HG02610 (cell line): Measurements from ENCODE around the gene SECISBP2L.
"Not testable (repeated sequence)": the region's sequence is repeated elsewhere in the genome, so short reads cannot be mapped to it uniquely, and the experiment has no call there.

Experiments
- ATAC-seq: cut with Tn5 transposase; IDR thresholded peaks from one replicate; pipeline ENCODE4 v1.9.1; 2021; ENCODE audit warnings: mild to moderate bottlenecking, moderate library complexity; ENCODE audit not compliant: unreplicated experiment

Gene SECISBP2L, protein sequence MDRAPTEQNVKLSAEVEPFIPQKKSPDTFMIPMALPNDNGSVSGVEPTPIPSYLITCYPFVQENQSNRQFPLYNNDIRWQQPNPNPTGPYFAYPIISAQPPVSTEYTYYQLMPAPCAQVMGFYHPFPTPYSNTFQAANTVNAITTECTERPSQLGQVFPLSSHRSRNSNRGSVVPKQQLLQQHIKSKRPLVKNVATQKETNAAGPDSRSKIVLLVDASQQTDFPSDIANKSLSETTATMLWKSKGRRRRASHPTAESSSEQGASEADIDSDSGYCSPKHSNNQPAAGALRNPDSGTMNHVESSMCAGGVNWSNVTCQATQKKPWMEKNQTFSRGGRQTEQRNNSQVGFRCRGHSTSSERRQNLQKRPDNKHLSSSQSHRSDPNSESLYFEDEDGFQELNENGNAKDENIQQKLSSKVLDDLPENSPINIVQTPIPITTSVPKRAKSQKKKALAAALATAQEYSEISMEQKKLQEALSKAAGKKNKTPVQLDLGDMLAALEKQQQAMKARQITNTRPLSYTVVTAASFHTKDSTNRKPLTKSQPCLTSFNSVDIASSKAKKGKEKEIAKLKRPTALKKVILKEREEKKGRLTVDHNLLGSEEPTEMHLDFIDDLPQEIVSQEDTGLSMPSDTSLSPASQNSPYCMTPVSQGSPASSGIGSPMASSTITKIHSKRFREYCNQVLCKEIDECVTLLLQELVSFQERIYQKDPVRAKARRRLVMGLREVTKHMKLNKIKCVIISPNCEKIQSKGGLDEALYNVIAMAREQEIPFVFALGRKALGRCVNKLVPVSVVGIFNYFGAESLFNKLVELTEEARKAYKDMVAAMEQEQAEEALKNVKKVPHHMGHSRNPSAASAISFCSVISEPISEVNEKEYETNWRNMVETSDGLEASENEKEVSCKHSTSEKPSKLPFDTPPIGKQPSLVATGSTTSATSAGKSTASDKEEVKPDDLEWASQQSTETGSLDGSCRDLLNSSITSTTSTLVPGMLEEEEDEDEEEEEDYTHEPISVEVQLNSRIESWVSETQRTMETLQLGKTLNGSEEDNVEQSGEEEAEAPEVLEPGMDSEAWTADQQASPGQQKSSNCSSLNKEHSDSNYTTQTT

DNA sequence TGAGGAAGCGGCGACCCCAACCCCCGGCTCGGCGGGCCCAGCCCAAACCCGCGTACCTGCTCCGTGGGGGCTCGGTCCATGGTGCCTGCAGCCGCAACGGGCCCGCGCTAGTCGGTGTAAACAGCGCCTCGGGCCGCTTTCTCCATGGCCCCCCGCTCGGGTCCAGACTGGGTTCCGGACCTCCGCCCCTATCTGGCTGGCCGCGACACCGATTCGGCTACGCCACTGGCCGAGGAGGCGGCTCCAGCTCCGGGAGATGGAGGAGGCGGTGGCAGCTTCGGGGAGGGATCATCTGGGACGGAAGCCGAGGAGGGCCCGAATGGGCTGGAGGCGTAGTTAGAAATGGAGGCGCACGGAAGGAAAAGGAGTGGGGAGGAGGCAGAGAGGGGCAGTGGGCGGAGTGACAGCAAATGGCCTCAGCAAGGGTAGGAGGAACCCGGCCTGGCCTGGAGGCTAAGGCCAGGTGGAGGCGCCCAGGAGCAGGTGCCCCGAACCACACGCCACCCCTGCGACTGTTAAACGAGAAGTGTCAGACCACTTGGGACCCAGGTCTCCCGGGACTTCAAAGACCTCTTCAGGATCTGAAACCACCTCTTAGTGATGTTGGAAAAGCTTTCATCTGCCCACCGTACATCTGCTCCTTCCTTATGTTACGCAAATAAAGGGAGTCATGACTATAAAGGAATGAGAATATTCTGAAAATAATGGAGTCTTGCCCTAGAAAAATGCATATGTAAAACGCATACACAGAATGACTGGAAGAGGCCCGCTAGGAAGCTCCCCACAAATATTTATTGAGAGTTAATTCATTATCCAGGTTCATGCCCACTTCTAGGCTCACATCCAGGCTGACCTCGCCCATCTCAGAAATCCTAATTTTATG lies at the start of gene SECISBP2L:
Gene SECISBP2L (minus strand): TSS at position 227 of the 883 bp plus-strand sequence. CDS start 147 bp downstream, at position 80.
- ATAC-seq = peak; percentile 93

DNA sequence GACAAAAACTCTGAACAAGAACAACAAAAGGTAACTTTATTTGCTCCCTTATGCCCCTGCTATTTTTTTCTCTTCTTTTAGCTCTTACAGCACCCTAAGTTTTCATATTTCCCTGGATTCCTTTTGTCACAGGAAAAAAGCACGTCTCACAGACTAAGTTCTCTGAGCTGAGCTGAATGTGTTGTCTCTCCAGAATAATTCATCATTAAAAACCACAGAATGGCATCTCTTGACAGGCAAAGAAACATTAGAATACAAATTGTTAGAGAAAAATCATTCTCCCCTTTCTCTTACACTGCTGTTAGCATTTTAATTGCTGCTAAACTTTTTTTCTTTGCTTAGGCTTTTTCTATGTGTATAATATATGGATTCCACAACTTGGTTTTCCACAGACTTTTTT lies 48.7 kb upstream of the SECISBP2L start:
- no peak for ATAC-seq

DNA sequence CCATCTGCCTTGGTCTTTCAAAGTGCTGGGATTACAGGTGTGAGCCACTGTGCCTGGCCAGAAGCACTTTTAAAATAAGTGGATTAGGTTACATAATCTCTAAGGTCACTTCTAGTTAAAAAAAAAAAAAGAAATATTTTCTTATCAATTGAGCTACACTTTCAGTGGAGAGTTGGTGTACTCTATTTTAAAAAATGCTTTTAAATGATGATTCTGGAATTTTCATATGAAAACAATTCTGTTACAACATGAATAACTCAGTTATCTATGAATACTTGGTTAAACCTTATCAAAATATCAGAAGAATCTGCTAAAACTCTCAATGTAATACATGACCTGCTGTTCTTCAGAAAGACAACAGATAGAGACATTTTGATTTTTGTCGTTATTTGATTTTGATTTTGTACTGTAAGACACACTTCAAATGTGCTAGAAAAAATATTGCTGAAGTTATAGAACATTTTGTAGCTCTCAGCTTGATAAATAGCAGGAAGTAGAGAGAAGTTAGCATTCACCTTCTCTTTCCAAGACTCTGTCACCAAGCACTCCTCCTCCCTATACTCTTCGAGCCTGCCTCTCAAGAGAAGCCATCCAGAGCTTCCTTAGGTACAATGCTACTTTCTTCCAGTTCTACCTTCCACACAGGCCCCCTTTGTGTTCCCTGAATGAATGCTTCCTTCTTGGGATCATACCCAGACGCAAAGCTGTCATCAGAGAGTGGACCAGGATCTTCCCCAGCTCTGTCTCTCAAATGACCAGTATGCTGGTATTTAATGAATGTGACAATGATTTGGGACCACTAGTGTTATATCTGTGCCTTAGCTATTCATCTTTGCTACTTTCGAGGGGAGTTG lies 47.2 kb upstream of the SECISBP2L start:
- no peak for ATAC-seq

DNA sequence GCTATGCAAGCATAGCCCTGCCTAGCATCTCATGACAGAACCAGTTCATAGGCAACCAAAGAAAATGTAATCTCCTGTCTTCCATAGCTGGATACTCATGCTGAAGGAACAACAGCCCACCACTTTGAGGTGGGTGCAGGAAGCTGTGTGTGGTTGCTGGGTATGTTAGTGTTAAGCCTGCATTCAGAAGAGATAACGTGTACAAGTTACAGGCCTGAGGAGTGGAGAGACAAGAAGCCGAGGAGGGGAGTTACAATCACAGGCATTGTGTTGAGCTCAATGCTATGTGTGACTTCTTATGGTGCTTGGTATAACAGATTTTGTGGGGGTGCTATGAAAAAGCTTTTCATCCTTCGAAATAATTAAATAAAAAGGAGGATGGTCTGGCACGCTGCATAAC lies 42.8 kb upstream of the SECISBP2L start:
- ATAC-seq = no peak

DNA sequence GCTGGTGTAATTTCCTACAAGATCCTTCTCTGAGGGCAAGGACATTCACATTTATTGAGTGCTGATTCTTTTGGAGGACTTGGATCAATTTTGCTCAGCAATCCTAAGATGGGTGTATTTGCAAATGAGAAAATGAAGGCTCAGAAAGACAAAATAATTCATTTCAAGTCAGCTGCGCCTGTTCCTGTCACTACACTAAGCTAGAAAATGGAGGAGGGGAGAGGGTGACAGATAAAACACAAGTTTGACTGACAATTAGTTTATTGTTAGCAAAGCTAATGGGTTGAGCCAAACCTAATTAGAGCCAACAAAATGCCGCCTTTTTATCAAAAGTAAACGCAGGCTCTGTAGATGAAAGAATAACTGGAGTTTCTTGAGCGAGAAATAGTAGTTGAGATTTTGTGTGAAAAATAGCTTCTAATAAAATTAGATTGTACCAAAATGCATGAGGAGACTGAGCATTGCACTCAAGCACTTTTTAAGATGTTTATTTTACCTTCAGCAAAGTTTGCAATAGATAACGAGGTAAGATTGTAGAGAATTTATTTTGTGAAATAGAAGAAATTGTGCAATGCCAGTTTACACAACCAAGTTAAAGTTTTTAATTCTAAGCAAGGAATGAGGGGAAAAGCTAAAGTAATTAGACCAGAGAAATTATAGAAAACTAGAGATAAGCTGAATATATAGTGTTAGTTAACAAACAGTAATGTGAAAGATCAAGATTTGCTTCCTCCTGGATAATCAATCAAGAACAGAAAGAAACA lies 39.6 kb upstream of the SECISBP2L start:
- ATAC-seq = no peak

DNA sequence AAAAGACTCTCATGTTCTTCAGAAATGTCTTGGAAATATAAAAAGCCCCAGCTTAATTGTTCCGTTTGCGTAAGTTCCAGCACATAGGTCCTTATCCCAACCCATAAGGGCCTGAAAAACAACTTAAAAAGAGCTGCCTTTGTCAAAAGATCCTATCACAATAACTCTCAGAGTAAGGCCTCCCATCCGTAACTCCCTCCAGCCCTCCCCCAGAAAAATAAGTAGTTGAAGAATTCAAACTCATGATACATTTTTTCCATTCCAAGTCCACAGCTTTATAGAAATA lies 38.0 kb upstream of the SECISBP2L start:
- no peak for ATAC-seq

DNA sequence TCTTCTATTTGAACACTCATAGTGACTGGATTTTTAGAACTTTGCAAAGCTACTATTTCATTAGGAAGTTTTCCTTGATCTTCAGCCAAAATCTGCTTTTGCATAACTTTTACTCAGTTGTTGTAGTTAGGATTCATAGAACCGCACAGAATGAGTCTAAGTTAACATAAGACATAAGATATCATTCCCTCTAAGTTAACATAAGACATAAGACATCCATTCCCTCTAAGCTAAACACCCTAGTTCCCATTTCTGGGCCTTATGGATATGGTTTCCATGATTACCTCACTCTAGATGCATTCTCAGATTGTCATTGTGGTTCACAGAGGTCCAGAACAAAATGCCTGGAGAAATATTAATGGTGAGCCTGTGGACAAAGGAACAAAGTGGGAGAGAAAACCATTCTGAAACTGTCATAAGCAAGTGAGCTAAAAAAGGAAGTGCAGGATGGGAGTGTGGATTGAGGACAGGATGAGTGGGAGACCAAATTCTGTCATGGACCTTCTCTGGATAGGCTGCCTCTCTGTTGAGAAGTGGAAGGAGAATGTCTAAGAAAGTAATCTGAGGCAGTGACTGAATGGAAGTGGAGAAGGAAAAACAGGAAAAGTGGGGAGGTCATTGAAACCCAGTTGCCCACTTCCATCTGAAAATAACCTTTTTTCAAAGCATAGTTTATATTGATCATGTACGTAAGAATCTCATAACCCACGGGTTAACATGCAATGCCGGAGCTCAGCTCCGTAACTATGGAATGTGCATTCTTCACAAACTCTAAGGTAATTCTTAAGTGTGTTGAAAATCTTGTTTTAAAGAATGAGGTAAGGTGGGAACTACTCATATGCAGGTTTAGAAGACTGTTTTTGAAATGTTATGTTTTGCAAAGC lies 37.4 kb upstream of the SECISBP2L start:
- no peak for ATAC-seq

DNA sequence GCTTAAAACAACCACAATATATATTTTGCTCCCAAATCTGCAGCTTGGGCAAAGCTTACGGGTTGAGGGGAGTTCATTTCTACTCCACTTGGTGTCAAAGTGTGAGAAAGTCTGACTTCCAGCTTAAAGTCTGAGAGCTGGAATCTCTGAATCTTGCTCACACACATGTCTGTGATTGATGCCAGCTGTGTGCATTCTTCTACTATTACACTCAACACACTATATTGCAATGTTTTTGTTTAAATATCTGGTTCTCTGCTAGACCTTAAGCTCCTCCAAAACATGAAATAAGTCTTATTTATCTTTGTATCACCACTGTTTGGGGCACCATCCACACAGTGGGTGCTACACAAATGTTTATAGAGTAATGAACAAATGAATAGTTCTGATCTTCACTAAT lies 36.7 kb upstream of the SECISBP2L start:
- no peak for ATAC-seq

DNA sequence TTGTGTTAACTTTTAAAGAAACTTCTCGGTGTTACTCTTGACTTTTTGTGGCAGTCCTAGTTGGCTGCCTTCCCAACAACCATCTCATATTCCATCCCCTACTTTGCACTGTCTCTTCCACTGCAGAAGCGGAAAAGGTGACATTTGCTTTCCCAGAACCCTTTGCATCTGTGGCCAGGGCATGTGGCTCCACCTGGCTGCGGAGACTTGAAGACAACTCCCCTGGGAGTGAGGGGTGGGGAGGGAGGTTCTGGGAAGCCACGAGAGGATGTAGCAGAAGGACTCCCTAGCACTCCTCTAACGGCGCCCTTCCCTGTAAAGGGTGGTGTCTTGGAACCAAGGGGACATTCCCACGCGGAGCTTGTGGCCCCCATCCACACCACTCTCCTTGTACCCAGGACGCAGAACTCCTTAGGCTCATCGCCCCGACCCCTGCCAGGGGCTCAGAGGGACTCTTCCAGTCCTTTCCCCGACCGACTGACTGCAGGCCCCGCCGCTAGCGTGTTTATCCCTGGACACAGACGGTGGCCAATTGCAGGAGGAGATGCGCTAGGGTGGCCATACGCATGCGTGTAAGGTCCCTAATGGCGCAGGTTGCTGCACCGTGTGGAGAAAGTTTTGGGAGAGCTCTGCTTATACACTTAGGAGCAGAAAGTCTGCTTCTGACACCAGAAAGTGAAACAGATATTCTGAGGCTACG lies 33.2 kb upstream of the SECISBP2L start:
- ATAC-seq = no peak

DNA sequence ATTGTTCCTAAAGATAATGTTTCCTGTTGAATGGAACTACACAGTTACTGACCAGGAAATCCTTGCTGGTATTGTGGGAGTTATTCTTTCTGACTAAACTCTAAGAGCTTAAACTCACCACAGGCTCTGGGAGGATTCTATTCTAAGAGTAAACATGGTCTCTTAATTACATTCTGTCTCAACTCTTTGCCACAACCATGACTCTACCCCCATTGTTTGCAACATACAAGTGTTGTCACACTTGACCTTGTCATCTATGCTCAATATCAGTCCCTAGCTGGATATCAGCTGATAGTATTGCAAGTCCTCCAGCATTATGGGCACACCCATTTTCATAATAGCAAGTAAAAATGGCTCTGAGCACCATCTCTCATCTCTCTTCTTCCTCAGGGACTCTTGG lies 29.6 kb upstream of the SECISBP2L start:
- no peak for ATAC-seq

DNA sequence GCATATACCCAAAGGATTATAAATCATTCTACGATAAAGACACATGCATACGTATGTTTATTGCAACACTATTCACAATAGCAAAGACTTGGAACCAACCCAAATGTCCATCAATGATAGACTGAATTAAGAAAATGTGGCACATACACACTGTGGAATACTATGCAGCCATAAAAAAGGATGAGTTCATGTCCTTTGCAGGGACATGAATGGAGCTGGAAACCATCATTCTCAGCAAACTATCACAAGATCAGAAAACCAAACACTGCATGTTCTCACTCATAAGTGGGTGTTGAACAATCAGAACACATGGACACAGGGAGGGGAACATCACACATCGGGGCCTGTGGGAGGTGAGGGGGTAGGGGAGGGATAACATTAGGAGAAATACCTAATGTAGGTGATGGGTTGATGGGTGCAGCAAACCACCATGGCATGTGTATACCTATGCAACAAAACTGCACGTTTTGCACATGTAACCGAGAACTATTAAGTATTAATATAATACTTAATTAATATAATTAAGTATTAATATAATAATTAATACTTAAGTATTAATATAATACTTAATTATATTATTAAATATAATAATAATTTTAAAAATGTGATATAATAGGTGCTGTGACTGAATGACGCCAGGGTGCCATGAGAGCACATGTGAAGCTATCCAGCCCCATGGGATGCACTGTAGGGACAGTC lies 28.5 kb upstream of the SECISBP2L start:
- not testable (repeated sequence) for ATAC-seq

DNA sequence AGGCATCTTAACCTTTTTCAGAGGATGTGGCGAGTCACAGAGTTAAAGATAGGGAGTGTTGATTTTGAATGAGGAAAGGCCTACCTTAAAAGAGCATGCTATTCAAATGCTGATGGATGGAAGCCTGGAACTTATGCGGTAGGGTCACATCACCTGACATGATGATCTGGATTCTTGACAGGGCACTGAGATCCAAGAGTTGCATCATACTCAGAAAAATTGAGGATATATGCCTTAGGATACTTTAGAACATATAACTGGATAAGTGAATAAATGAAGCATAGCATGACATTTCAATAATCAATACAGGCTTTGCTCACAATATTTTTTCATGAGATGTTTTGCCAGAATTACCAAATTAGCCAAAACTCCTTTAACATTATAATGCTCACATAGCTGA lies 20.1 kb upstream of the SECISBP2L start:
- ATAC-seq = no peak

DNA sequence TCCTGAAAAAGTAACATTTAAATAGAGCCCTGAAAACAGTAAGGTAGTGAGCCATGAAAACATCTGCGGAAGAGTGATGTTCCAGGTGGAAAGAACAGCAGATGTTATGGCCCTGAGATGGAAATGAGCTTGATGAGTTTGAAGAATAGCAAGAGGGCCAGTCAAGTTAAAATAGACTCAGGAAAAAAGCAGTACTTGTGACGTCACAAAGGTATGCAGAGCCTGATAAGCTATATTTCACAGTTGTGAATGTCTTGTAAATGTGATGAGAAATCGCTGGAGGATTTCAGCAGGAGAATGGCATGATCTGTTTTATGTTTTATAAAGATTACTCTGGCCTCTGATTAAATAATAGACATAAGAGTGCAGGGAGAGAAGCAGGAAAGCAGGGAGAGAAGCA lies 18.6 kb upstream of the SECISBP2L start:
- no peak for ATAC-seq

DNA sequence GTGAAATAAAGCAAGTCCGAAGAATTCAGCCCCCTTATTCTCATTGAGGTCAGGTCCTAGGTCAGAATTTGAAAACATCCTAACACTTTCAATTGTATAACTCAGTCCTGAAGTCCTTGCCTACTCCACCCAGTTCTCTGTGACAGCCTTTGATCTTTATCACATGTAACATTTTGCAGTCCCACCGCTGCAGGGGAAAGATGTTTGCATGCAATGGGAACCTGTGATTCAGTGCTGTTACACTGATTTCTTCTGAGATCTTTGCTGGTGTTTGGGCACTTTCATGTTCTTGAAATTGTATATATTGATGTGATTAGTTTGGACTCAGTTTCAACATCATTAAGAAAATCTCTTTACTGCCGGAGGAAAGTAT lies 18.0 kb upstream of the SECISBP2L start:
- no peak for ATAC-seq

DNA sequence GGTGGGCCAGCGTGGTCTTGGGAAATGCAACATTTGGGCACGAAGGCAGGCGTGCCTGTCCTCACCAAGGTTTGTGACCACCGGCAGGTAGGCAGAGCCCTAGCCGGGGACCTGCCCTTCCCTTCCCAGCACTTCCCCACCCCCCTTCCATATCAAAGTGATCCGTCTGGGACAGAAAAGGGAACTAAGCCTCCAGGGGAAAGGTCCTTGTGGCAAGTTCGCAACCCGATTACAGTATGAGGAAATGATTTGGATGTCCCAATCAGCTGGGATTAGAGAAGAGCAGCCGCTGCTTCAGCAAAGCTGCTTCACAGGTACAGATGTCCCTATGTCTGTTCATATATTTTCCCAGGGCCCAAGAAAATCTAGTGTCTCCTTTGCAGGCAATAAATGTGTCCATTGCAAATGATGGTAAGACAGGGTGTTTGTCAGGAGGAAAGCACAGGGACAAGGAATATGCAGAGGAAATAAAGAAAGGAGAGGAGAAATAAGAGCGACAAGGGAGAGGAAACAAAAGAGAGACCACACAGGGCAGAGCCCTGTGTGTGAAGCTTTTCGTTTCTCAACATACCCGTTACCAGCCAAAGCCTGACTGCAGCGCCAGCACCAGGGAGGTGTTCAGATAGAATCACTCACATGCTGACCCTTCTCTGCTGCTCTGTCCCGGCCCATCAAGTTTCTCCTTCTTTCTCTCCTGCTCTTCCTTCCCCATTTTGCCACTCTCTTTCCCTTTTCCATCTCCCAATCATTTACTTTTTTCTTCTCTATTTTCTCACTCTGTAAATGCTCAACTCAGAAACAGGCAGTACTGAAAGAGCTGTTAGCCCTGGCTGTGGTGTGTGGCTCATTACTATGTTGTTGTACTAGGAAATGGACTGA lies 17.4 kb upstream of the SECISBP2L start:
- ATAC-seq = no peak

DNA sequence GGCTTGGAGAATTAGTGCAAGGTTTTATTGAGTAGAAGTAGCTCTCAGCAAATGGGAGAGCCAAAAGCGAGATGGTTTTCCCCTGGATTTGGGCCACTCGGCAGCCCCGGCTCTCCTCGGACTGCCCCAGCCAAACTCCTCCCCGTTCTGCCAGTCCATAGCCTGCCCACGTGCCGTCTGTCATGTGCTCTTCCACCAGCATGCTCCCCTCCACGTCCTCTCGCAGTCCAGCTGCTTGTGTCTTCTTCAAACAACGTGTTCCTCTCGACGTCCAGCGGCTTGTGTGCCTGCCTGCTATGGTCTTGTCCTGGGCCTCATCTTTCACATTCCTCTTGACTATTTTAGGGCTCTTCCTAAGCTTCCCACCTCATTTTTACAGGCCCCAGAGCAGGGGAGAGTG lies 16.7 kb upstream of the SECISBP2L start:
- no peak for ATAC-seq
